Measurements from ENCODE around the gene ARHGAP12.
"Not testable (repeated sequence)": the region's sequence is repeated elsewhere in the genome, so short reads cannot be mapped to it uniquely, and the experiment has no call there.

Gene ARHGAP12

DNA sequence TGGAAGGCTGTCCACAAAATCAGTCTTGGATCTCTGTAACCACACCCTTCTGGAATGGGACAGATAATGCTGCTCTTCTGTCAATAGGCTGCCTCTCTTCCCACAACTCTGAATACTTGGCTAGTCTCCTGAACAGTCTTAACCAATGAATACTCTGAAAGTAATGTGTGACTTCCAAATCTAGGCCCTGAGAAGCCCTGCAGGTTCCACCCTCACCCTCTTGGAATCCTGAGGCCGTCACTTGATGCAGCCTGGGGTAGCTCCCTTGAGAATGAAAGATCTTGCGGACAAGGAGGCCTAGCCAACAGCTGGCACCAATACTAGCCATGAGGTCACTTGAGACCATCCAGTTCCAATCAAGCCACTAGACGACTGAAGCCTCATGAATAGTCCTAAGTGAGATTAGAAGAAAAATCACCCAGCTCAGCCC, 109.2 kb downstream of the ARHGAP12 start:
- DNase-seq: no peak

DNA sequence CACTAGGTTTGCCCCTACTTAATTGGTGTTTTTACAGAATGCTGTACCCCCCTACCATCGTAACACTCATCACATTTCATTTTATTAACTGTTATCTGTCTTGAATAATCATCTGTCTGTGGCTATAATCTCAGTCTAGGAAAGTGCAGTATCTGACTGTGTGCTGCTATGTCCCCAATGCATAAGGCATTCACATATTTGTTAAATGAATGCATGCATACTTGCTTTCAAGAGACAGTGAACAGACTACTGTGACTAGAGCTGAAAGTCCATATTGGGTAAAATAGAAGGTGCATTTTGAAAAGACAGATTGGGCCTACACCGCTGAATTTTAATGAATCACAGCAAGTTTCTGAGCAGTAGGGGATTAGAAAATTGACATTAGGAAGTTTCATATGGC, 112.3 kb downstream of the ARHGAP12 start:
- peak; percentile 32 for DNase-seq

GRCh38 chr10:31808258-31809218, 120.1 kb downstream of the ARHGAP12 start:
- DNase-seq: peak; percentile 61

DNA sequence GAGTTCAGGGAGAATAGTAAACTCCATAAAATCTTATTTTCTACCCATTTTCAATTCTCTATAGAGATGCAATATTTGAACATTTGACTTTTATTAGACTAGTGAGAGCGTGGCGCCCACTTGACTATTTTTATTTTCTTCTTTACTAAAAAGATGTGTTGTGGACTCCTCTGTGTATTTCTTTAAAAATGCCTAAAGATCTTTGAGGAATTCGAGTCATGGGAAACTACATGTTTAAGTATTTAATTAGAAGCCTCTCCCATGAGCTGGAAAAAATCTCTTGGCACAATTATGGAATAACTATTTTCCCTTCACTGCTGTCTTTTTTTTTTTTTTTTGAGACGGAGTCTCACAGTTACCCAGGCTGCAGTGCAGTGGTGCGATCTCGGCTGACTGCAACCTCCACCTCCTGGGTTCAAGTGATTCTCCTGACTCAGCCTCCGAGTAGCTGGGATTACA, 124.2 kb downstream of the ARHGAP12 start:
- no peak for DNase-seq

DNA sequence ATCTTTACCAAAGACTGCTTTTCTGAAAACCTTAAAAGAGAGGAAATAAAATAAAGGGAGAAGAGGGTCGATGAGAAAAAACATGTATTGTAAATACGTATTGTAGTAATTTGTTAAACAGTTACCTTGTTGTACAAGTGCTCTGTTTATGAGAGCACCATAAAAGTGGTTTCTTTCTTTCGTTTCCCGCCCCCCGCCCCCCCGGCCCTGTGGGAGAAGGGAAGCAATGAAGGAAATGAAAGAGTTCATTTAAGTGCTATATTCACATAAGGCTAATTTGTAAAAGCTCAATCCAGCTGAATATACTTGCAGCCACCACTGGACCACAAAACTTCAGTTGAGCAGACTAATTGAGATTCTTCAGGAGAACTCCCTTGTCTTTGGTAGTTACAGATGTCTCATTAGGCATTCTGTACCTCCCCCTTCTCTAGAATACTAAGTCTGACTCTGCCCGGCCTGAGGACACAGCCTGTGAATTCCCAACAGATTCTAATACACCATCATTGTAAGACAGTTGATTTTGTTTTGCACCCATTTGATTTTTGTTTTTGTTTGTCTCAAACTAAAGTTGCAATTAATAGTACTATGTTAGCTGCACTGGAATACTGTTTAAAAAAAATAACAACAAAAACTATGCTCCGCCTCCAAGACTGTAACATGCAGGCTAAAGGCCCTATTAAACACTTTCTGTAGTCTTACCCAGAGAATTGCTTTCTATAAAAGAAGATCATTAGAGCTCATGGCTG, 124.9 kb downstream of the ARHGAP12 start:
- no peak for DNase-seq

- DNase-seq: no peak
Measured at GRCh38 chr10:31799181-31799580, 129.4 kb downstream of the ARHGAP12 start.

- no peak for DNase-seq
Measured at GRCh38 chr10:31792745-31793144, 135.9 kb downstream of the ARHGAP12 start.

- no peak for DNase-seq
Measured at GRCh38 chr10:31789555-31789954, 139.1 kb downstream of the ARHGAP12 start.

- no peak for DNase-seq
Measured at GRCh38 chr10:31782701-31783100, 145.9 kb downstream of the ARHGAP12 start.

GRCh38 chr10:31780717-31781116, 147.9 kb downstream of the ARHGAP12 start:
- DNase-seq: no peak

DNA sequence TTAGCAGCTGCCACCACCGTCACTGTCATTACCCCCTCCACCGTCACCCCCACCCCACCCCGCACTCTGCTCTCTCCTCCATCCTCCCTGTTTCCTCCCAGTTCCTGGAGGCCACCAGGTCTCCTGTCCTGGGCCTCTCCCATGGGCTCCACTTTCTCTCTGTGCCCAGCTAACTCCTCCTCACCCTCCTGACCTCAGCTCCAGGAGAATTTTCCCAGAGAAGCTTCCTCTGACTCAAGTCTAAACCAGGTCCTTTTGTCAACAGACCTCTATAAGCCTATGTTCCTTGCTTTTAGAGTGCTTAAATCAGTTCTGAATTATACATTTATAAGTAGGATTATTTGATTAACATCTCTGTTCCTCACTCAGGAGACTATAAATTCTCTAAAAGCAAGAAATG, 150.0 kb downstream of the ARHGAP12 start:
- DNase-seq: no peak

GRCh38 chr10:31776159-31776558, 152.5 kb downstream of the ARHGAP12 start:
- no peak for DNase-seq

DNA sequence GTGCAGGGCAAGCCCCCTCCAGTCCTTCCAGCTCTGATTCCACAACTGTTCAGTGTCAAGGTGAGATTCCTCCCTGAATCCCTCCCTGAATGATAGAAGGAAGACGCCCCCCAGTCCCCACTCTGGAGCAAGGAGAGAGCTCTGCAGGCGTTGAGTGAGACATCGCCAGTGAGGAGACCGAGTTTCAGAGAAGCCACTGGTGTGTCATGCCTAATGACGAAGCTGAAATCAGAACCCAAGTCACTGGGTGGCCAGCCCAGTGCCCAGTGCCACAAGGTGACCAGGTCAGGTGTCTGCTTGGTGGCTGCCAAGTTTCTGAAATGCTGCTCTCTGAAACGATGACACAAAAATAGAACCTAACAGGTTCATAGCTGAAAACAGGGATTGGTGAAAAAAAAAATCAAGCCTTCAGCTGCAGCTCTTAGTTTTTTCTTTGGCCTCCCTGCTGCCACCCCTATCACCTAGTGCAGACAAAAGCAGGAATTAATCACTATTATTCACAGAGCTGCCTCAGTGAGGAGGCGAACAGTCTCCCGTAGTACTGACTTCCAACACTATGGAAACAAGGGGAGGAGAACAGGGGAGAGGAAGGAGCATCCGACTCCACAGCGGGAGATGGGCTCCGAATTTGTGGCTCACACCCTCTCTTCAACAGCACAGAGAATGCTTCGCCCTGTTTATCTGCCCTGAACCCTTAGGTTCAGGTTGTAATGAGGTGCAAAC, 153.5 kb downstream of the ARHGAP12 start:
- DNase-seq: no peak

DNA sequence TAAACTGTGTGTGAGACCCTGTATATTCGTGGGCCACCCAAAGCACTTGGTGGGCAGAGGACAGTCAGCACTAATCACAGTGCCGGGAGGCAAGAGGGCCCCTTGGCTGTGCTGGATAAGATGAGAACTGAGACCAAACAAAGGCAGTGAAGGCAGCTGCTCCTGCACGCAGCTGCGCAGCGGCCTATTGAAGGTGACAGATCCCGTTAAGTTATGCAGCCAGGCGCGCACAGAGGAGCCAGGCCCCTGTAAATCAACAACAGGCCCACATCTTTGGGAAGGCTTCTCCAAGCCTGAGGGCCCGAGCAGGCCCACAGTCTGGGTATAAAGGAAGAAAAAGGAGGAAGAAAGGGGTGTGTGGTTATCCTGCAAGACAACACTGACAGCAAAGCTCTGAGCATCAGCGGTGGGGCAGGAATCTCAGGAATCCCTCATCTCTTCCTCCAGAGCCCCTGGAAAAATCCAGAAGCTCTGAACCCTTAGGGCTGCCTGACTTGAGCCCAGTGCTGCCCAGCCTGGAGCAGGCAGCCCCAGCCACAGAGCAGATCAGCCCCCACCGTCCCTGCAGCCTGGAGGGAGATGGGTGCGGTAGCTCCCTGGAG, 154.2 kb downstream of the ARHGAP12 start:
- DNase-seq: no peak

DNA sequence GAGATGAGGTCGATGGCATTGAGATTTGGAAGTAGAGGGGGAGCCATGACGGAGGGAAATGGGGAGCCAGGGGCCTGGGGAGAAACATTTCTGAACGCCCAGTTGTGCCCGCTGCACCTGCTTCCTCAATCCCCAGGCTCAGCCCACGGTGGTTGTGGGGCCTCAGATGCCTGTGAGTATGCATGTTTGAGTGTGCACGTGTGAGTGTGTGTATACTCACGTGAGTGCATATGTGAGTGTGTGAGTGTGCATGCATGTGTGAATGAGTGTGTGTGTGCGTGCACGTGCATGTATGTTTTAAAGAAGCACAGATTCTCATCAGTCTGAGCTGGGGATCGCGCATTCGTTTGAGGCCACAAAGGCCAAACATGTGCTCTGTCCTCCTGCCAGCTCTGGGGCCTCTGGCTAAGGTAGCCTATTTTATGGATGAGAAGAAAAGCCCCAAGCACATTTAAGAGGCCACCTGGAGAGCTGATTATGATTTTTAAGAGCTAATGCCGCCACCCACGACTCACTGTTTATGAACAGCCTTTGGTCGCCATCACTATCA, 154.8 kb downstream of the ARHGAP12 start:
- no peak for DNase-seq

- DNase-seq: no peak
Measured at GRCh38 chr10:31771331-31771831, 157.2 kb downstream of the ARHGAP12 start.

DNA sequence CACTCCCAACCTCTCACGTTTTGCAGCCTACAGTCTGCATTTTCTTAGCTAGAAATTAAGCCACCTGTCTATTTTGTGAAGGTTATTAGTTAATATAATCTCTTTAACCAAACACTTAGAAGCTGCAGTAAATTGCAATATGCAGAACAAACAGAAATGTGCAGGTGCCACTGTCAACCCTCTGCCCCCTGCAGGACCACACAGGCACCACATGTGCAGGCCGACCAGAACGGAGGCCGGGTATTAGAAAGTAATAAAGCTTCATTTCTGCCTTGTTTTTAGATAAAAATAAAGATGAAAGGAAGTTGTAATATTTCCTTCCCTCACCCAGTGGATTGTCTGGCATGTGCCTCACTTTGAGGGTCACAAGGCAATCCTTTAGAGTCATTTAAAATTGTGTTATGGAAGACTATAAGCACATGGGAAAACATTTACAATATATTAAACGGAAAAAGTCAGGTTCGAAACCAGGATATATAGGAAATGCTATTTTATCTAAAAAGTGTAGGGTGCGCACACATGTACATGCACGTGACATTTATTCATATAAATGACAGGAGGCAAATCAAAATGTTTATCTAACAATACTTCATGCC, 158.2 kb downstream of the ARHGAP12 start:
- DNase-seq: no peak

GRCh38 chr10:31769564-31769963, 159.1 kb downstream of the ARHGAP12 start:
- DNase-seq: peak; percentile 50

DNA sequence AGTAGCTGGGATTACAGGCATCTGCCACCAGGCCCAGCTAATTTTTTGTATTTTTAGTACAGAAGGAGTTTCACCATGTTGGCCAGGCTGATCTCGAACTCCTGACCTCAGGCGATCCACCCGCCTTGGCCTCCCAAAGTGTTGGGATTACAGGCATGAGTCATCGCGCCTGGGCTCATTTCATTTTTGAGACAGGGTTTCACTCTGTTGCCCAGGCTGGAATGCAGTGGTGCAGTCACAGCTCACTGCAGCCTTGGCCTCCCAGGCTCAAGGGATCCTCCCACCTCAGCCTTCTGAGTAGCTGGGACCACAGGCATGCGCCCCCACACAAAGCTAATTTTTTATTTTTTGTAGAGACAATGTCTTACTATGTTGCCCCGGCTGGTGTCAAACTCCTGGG, 159.7 kb downstream of the ARHGAP12 start:
- DNase-seq: not testable (repeated sequence)

- no peak for DNase-seq
Measured at GRCh38 chr10:31768467-31768866, 160.2 kb downstream of the ARHGAP12 start.

GRCh38 chr10:31765541-31765940, 163.1 kb downstream of the ARHGAP12 start:
- DNase-seq: peak; percentile 54

DNA sequence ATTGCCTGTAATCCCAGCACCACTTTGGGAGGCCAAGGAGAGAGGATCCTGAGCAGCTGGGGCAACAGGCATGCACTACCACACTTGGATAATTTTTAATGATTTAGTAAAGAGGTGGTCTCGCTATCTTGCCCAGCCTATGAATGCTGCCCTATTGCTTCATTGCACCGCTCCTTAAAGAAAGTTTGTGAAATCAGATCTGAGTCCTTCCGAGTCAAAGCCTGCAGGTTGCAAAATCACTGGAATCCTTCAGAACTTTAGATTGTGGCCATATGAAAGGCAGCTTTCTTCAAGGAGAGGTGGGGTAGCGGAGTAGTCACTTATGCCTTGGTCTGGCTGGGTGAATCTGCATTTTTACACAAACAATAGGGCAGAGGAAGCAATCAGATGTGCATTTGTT, 166.3 kb downstream of the ARHGAP12 start:
- no peak for DNase-seq

Data from amniotic stem cell (primary cell).